ENCODE data around the gene ROPN1B. TPM values are rescaled to one million over a fixed set of nuclear protein-coding genes. Genes with fewer than 3 reads are reported as not detected.
"Not testable (repeated sequence)": the region's sequence is repeated elsewhere in the genome, so short reads cannot be mapped to it uniquely, and the experiment has no call there.

Gene ROPN1B
- total and polyA plus RNA-seq, 11 donors, result 1.1 to 8.1 (median 2.0) TPM

DNA sequence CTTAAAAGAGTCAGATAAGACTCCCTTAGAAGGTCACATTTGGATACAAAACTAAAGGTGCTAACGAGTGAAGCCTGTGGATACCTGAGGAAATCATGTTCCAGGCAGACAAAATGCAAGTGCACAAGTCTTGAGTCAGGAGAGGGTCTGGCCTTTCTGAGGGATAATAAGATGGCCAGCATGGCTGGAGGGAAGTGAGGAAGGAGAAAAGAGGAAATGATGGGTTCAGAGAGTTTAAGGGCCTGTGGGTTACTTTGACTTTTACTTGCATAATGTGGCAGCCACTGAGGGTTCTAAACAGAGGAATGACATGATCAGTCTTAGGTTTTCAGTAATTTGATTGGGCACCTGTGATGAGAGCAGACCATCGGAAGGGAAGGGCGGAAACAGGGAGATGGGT is 3.5 kb upstream of the ROPN1B start:
- no peaks in the 10 kb centered on the region for H3K36me3 ChIP-seq
- peaks cover 0 to 6% (median 0%) of the 10 kb centered on the region in 12 donors for H3K9me3 ChIP-seq
- H3K4me3 ChIP-seq, result no peak overlapping the region
- intact Hi-C loops (cut with DNase I), result no loop called here
- H3K4me1 ChIP-seq, result no peaks in the 10 kb centered on the region
- DNase-seq (no peak), ATAC-seq (no peak)
- H3K27me3 ChIP-seq, result peaks cover 0 to 20% (median 0%) of the 10 kb centered on the region in 9 donors
- no peak for TF ChIP-seq POLR2A (IDR thresholded peaks at IDR 0.05)
- TF ChIP-seq, protein P1, sequence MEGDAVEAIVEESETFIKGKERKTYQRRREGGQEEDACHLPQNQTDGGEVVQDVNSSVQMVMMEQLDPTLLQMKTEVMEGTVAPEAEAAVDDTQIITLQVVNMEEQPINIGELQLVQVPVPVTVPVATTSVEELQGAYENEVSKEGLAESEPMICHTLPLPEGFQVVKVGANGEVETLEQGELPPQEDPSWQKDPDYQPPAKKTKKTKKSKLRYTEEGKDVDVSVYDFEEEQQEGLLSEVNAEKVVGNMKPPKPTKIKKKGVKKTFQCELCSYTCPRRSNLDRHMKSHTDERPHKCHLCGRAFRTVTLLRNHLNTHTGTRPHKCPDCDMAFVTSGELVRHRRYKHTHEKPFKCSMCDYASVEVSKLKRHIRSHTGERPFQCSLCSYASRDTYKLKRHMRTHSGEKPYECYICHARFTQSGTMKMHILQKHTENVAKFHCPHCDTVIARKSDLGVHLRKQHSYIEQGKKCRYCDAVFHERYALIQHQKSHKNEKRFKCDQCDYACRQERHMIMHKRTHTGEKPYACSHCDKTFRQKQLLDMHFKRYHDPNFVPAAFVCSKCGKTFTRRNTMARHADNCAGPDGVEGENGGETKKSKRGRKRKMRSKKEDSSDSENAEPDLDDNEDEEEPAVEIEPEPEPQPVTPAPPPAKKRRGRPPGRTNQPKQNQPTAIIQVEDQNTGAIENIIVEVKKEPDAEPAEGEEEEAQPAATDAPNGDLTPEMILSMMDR (IDR thresholded peaks at IDR 0.05), result no peak
- no peak overlapping the region for H3K27ac ChIP-seq
- 91 to 94% (median 92%) methylated on average over 3 of the region's 3 CpGs for WGBS, 4 donors

DNA sequence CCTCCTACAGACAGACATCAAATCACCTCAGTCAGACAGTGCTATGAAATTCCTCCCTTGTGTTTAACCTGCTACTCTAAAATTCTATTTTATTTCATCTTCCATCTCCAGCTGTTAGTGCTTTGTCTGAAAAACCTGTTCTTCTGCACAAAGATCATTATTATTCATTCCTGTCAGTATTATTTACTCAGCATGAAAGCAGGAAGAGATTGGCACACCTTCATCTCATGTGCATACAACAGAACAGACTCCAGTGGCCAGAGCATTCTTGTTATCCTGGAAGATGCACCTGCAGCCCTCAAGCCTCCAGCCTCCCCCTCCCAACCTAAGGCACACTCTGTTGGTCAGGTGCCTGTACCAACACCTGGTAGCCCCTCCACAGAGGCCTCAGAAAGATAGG is 1.8 kb upstream of the ROPN1B start:
- peaks cover 0 to 6% (median 2%) of the 10 kb centered on the region in 12 donors for H3K4me1 ChIP-seq
- H3K9me3 ChIP-seq, result peaks cover 0 to 6% (median 0%) of the 10 kb centered on the region in 12 donors
- no peak for TF ChIP-seq POLR2A (IDR thresholded peaks at IDR 0.05)
- TF ChIP-seq, protein P1 (IDR thresholded peaks at IDR 0.05), result no peak
- H3K36me3 ChIP-seq, result no peaks in the 10 kb centered on the region
- intact Hi-C loops (cut with DNase I), result no loop called here
- ATAC-seq, result no peak
- H3K27ac ChIP-seq, result no peak overlapping the region
- DNase-seq, result no peak
- peaks cover 0 to 31% (median 6%) of the 10 kb centered on the region in 9 donors for H3K27me3 ChIP-seq
- no peak overlapping the region for H3K4me3 ChIP-seq

GRCh38 chr3:125968121-125968520 is 857 bp upstream of the ROPN1B start:
- DNase-seq; H3K36me3 ChIP-seq; H3K4me1 ChIP-seq; H3K9me3 ChIP-seq; intact Hi-C loops (cut with DNase I); H3K4me3 ChIP-seq; H3K27ac ChIP-seq; ATAC-seq: not testable (repeated sequence)
- WGBS, 4 donors, result 75 to 84% (median 81%) methylated on average over 2 of the region's 2 CpGs
- H3K27me3 ChIP-seq, result peaks cover 0 to 29% (median 5%) of the 10 kb centered on the region in 9 donors

DNA sequence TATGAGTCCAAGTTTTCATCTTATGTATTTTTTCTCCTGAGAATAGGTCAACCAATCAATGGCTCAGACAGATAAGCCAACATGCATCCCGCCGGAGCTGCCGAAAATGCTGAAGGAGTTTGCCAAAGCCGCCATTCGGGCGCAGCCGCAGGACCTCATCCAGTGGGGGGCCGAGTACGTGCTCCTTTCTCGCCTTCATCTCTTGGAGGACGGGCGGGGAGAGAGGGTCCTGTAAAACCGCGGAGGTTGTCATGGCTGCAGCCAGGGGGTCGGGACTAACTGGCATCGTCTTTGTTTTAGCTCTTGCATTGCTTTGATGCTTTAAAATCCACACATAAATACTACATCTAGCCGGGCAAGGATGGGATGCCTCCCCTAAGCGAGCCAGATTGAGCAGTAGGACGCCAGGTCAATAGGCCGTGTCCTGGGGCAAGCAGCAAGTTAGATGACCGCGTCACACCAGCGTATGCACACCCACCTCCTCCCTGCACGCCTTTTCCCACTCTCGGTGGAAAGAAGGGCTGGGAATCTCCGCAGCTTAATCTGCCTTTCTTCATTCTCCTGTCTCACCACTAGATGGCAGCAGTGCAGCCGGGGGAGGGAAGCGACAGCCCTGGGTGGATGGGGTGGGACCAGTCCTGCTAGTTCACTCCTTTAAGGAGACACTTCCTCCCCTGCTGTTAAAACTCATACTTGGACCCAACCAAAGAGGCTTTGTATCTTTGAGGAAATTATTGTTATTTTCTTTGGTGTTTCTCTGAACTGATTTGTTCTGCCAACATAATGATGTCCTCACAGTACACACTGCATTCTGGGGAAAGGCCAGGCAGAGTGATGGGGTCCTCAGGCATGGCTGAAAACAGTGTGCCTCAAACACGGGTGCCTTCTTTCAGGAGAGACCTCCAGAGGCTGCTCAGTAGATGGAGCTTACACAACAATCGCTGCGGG is 3.3 kb downstream of the ROPN1B start:
- Histone ChIP-seq H3K27me3 (peaks cover 0 to 26% (median 5%) of the 10 kb centered on the region in 9 donors), H3K4me1 (peaks cover 0 to 12% (median 3%) of the 10 kb centered on the region in 12 donors), H3K4me3 (peak overlapping the region in 10 of 12 donors; percentile 26 to 55 (median 36))
- 0 to 5% (median 3%) methylated on average over 23 to 29 of the region's 31 CpGs for WGBS, 4 donors
- H3K36me3 ChIP-seq, H3K9me3 ChIP-seq, H3K27ac ChIP-seq: not testable (repeated sequence)
- TF ChIP-seq, protein P1 (IDR thresholded peaks at IDR 0.05), result peak; percentile 70 to 83 (median 75)
- peak in 2 of 5 donors; percentile 20 to 31 for DNase-seq
- peak; percentile 71 to 80 (median 77) for ATAC-seq
- intact Hi-C loops (cut with DNase I), result loop anchor here in 3 of 10 donors (5.0 to 10.0 kb wide), 2 partner anchors 110 to 113 kb away; partner anchors contain the start of gene SLC41A3 (in 3 of the 3)

- DNase-seq, H3K9me3 ChIP-seq, H3K36me3 ChIP-seq: not testable (repeated sequence)
- peaks cover 0 to 12% (median 5%) of the 10 kb centered on the region in 12 donors for H3K4me1 ChIP-seq
- ATAC-seq, result peak; percentile 38 to 63 (median 50)
- WGBS, 4 donors, result 25 to 35% (median 31%) methylated on average over 8 to 9 of the region's 9 CpGs
- peak overlapping the region in 2 of 12 donors; percentile 51 to 55 for H3K27ac ChIP-seq
- peak overlapping the region in 2 of 12 donors; percentile 10 to 27 for H3K4me3 ChIP-seq
- intact Hi-C loops (cut with DNase I), result loop anchor here in 2 of 10 donors (2.0 to 10.0 kb wide), 2 partner anchors 15 to 109 kb away; partner anchors contain the start of gene SLC41A3 (in 1 of the 2)
- peaks cover 0 to 13% (median 0%) of the 10 kb centered on the region in 9 donors for H3K27me3 ChIP-seq
These were observed 6.4 kb downstream of the ROPN1B start for GRCh38 chr3:125975245-125976002.

- not testable (repeated sequence) for DNase-seq, H3K36me3 ChIP-seq, ATAC-seq, H3K9me3 ChIP-seq
- Histone ChIP-seq H3K4me3 (peak overlapping the region in 1 of 12 donors; percentile 10), H3K4me1 (peaks cover 0 to 12% (median 5%) of the 10 kb centered on the region in 12 donors), H3K27ac (peak overlapping the region in 2 of 12 donors; percentile 51 to 55), H3K27me3 (peaks cover 0 to 10% (median 0%) of the 10 kb centered on the region in 9 donors)
- intact Hi-C loops (cut with DNase I), result loop anchor here in 1 of 10 donors (10.0 kb wide), 1 partner anchor 109 kb away; the partner anchor contains the start of gene SLC41A3
- WGBS, 4 donors, result 81 to 93% (median 89%) methylated on average over 3 of the region's 3 CpGs
These were observed 7.0 kb downstream of the ROPN1B start for GRCh38 chr3:125976003-125976390.

- H3K36me3 ChIP-seq, H3K9me3 ChIP-seq, DNase-seq, H3K4me1 ChIP-seq, H3K4me3 ChIP-seq, H3K27me3 ChIP-seq: not testable (repeated sequence)
- peak overlapping the region in 3 of 12 donors; percentile 17 to 28 (median 19) for H3K27ac ChIP-seq
- 23 to 33% (median 25%) methylated on average over 2 to 4 of the region's 7 CpGs for WGBS, 4 donors
- intact Hi-C loops (cut with DNase I), result loop anchor here in 1 of 10 donors (10.0 kb wide), 1 partner anchor 108 kb away; the partner anchor contains the start of gene SLC41A3
- peak; percentile 19 to 68 (median 62) for ATAC-seq
These were observed 8.1 kb downstream of the ROPN1B start for GRCh38 chr3:125977104-125977503.
